Measurements from ENCODE around the gene PDE11A. TPM values are rescaled to one million over a fixed set of nuclear protein-coding genes. Genes with fewer than 3 reads are reported as not detected.

PDE11A gene
- total and polyA plus RNA-seq, 2 of the 8 experiments (the other 6 are each of a cell fraction or from before 2014, with no cell fraction given), result 0.19 to 0.23 TPM

DNA sequence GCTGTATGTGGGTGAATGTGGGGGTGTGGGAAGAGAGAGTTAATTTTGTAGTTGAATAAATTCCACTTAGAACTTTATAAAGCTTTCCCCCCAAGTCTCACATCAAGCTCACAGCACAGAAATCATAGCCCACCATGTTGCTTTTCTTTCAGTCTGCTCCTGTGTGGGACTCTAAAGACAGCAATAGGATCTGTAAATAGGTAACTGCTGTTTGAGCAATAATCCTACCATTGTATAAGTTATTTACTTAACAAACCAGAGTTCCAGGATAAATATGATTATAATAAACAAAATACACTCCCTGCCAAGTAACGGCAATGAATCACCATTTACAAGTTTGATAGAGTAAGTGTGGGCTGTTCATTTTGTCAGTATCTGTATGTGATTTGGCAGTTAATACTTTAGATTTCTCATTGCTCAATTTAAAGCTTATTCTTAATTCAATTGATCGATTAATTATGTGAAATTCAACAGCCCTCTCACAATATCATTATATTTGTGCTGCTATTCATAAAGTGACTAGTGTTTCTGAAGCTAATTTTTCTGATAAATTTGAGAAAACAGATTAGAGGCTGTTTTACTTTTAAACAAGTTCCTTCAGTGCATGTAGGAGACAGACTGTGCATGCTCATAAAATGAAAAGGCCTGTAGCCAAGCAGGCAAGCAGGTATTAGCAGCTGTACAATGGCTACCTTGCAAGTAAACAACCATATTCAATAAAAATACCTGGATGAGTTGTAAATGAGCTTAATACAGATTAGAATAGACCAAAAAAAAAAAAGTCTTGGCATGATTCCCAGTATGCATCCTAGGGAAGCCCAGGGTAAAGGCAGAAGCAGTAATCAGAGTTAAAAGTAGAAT, 142.7 kb downstream of the PDE11A start (continued):
- TF ChIP-seq, protein P1, sequence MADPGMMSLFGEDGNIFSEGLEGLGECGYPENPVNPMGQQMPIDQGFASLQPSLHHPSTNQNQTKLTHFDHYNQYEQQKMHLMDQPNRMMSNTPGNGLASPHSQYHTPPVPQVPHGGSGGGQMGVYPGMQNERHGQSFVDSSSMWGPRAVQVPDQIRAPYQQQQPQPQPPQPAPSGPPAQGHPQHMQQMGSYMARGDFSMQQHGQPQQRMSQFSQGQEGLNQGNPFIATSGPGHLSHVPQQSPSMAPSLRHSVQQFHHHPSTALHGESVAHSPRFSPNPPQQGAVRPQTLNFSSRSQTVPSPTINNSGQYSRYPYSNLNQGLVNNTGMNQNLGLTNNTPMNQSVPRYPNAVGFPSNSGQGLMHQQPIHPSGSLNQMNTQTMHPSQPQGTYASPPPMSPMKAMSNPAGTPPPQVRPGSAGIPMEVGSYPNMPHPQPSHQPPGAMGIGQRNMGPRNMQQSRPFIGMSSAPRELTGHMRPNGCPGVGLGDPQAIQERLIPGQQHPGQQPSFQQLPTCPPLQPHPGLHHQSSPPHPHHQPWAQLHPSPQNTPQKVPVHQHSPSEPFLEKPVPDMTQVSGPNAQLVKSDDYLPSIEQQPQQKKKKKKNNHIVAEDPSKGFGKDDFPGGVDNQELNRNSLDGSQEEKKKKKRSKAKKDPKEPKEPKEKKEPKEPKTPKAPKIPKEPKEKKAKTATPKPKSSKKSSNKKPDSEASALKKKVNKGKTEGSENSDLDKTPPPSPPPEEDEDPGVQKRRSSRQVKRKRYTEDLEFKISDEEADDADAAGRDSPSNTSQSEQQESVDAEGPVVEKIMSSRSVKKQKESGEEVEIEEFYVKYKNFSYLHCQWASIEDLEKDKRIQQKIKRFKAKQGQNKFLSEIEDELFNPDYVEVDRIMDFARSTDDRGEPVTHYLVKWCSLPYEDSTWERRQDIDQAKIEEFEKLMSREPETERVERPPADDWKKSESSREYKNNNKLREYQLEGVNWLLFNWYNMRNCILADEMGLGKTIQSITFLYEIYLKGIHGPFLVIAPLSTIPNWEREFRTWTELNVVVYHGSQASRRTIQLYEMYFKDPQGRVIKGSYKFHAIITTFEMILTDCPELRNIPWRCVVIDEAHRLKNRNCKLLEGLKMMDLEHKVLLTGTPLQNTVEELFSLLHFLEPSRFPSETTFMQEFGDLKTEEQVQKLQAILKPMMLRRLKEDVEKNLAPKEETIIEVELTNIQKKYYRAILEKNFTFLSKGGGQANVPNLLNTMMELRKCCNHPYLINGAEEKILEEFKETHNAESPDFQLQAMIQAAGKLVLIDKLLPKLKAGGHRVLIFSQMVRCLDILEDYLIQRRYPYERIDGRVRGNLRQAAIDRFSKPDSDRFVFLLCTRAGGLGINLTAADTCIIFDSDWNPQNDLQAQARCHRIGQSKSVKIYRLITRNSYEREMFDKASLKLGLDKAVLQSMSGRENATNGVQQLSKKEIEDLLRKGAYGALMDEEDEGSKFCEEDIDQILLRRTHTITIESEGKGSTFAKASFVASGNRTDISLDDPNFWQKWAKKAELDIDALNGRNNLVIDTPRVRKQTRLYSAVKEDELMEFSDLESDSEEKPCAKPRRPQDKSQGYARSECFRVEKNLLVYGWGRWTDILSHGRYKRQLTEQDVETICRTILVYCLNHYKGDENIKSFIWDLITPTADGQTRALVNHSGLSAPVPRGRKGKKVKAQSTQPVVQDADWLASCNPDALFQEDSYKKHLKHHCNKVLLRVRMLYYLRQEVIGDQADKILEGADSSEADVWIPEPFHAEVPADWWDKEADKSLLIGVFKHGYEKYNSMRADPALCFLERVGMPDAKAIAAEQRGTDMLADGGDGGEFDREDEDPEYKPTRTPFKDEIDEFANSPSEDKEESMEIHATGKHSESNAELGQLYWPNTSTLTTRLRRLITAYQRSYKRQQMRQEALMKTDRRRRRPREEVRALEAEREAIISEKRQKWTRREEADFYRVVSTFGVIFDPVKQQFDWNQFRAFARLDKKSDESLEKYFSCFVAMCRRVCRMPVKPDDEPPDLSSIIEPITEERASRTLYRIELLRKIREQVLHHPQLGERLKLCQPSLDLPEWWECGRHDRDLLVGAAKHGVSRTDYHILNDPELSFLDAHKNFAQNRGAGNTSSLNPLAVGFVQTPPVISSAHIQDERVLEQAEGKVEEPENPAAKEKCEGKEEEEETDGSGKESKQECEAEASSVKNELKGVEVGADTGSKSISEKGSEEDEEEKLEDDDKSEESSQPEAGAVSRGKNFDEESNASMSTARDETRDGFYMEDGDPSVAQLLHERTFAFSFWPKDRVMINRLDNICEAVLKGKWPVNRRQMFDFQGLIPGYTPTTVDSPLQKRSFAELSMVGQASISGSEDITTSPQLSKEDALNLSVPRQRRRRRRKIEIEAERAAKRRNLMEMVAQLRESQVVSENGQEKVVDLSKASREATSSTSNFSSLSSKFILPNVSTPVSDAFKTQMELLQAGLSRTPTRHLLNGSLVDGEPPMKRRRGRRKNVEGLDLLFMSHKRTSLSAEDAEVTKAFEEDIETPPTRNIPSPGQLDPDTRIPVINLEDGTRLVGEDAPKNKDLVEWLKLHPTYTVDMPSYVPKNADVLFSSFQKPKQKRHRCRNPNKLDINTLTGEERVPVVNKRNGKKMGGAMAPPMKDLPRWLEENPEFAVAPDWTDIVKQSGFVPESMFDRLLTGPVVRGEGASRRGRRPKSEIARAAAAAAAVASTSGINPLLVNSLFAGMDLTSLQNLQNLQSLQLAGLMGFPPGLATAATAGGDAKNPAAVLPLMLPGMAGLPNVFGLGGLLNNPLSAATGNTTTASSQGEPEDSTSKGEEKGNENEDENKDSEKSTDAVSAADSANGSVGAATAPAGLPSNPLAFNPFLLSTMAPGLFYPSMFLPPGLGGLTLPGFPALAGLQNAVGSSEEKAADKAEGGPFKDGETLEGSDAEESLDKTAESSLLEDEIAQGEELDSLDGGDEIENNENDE (IDR thresholded peaks at IDR 0.05; ENCODE audit: insufficient replicate concordance, low read length), result no peak
- TF ChIP-seq CHD1 (IDR thresholded peaks at IDR 0.05; ENCODE audit: low read depth, low read length), result no peak
- no peak for TF ChIP-seq GABPA (IDR thresholded peaks at IDR 0.05; ENCODE audit: borderline replicate concordance, insufficient read depth, low read length)
- TF ChIP-seq SP2 (IDR thresholded peaks at IDR 0.05; ENCODE audit: low read length), result no peak
- no peak for TF ChIP-seq PHF8 (conservative IDR thresholded peaks at IDR 0.05; ENCODE audit: low read depth, low read length)
- TF ChIP-seq KDM5A (IDR thresholded peaks at IDR 0.05; ENCODE audit: low read length), result no peak
- no peak for TF ChIP-seq GTF2F1 (IDR thresholded peaks at IDR 0.05; ENCODE audit: borderline replicate concordance, low read depth, low read length)
- TF ChIP-seq TBP (IDR thresholded peaks at IDR 0.05; ENCODE audit: low read depth, low read length), result no peak
- no peak for TF ChIP-seq JUND (IDR thresholded peaks at IDR 0.05; ENCODE audit: low read length)
- no peak for TF ChIP-seq POLR2AphosphoS5 (IDR thresholded peaks at IDR 0.05; ENCODE audit: low read depth, low read length)
- no peak for TF ChIP-seq YY1 (IDR thresholded peaks at IDR 0.05; ENCODE audit: low read depth, low read length)

Measured in H1 (cell line).